Mesenchymal stem cell (in vitro differentiated cells and primary cell): Measurements from ENCODE around the gene SPP2.

Source experiments
- DNase-seq: peaks from one replicate; pipeline ENCODE4 v3.0.0-alpha.2; 2013
- H2AFZ ChIP-seq: one replicate; pipeline ENCODE4 v1.6.1; 2013; ENCODE audit warnings: low read depth, mild to moderate bottlenecking, control low read depth, inconsistent platforms, low read length, moderate library complexity
- H2AK5ac ChIP-seq: 2 replicates; pipeline ENCODE4 v1.6.1; 2013; ENCODE audit warnings: low read length, moderate library complexity, mild to moderate bottlenecking, inconsistent platforms; ENCODE audit not compliant: severe bottlenecking
- H2BK120ac ChIP-seq: one replicate; pipeline ENCODE4 v1.6.1; 2013; ENCODE audit warnings: low read depth, mild to moderate bottlenecking, inconsistent platforms, low read length, moderate library complexity
- H2BK12ac ChIP-seq, 2 experiments: one replicate each; pipeline ENCODE4 v1.6.1; 2013; ENCODE audit warnings: inconsistent platforms in 2 of 2, low read length in 2 of 2, mild to moderate bottlenecking in 2 of 2, moderate library complexity in 2 of 2, control low read depth in 1 of 2
- H2BK15ac ChIP-seq: one replicate; pipeline ENCODE4 v1.6.1; 2013; ENCODE audit warnings: mild to moderate bottlenecking, low read depth, inconsistent platforms; ENCODE audit not compliant: poor library complexity, severe bottlenecking
- H2BK5ac ChIP-seq: 2 replicates; pipeline ENCODE4 v1.6.1; 2013; ENCODE audit warnings: low read depth, mild to moderate bottlenecking, low read length, control low read depth, inconsistent platforms; ENCODE audit not compliant: poor library complexity, severe bottlenecking
- H3K14ac ChIP-seq, 2 experiments: one replicate each; pipeline ENCODE4 v1.6.1; 2013; ENCODE audit warnings: inconsistent platforms in 2 of 2, low read length in 2 of 2, control low read depth in 1 of 2, mild to moderate bottlenecking in 1 of 2, moderate library complexity in 1 of 2
- H3K18ac ChIP-seq, 2 experiments: one replicate each; pipeline ENCODE4 v1.6.1; 2013; ENCODE audit warnings: inconsistent platforms in 2 of 2, low read length in 2 of 2, control low read depth in 1 of 2, low read depth in 1 of 2, mild to moderate bottlenecking in 1 of 2
- H3K23ac ChIP-seq, 2 experiments: one replicate each; pipeline ENCODE4 v1.6.1; 2013; ENCODE audit warnings: inconsistent platforms in 2 of 2, low read length in 2 of 2, mild to moderate bottlenecking in 2 of 2, moderate library complexity in 2 of 2, control low read depth in 1 of 2
- H3K27ac ChIP-seq: 2 replicates; pipeline ENCODE4 v1.5.1; 2013; ENCODE audit warnings: mild to moderate bottlenecking, moderate library complexity, low read length, control low read depth, inconsistent platforms; ENCODE audit not compliant: poor library complexity, severe bottlenecking
- H3K27me3 ChIP-seq, 2 experiments: 2 replicates each; pipeline versions ENCODE4 v1.6.1 to v1.7.0; 2013; ENCODE audit warnings: low read length in 2 of 2, mild to moderate bottlenecking in 2 of 2, moderate library complexity in 2 of 2, control low read depth in 1 of 2, inconsistent platforms in 1 of 2; ENCODE audit not compliant: control insufficient read depth in 1 of 2, insufficient read depth in 1 of 2
- H3K36me3 ChIP-seq, 2 experiments: 2 replicates each; pipeline versions ENCODE4 v1.6.1 to v1.7.0; 2013; ENCODE audit warnings: low read length in 2 of 2, control low read depth in 1 of 2, inconsistent platforms in 1 of 2, low read depth in 1 of 2, mild to moderate bottlenecking in 1 of 2; ENCODE audit not compliant: insufficient read depth in 2 of 2, control insufficient read depth in 1 of 2
- H3K4ac ChIP-seq, 2 experiments: one replicate each; pipeline ENCODE4 v1.6.1; 2013; ENCODE audit warnings: inconsistent platforms in 2 of 2, low read length in 2 of 2, mild to moderate bottlenecking in 2 of 2, moderate library complexity in 2 of 2, control low read depth in 1 of 2, low read depth in 1 of 2
- H3K4me1 ChIP-seq: 2 replicates; pipeline ENCODE4 v1.6.1; 2013; ENCODE audit warnings: low read depth, low read length, control low read depth; ENCODE audit not compliant: control insufficient read depth, insufficient read depth
- H3K4me2 ChIP-seq: 2 replicates; pipeline ENCODE4 v1.6.1; 2013; ENCODE audit warnings: low read length, mild to moderate bottlenecking, inconsistent platforms; ENCODE audit not compliant: poor library complexity, severe bottlenecking
- H3K4me3 ChIP-seq, 2 experiments: 2 replicates each; pipeline versions ENCODE4 v1.5.1 to v1.7.0; 2013; ENCODE audit warnings: low read length in 2 of 2, mild to moderate bottlenecking in 2 of 2, control low read depth in 1 of 2, low read depth in 1 of 2; ENCODE audit not compliant: insufficient read depth in 1 of 2
- H3K79me1 ChIP-seq: replicated peaks from 2 replicates; pipeline ENCODE4 v1.6.1; 2013; ENCODE audit warnings: mild to moderate bottlenecking, control low read depth, low read length, inconsistent platforms; ENCODE audit not compliant: poor library complexity, severe bottlenecking
- H3K9ac ChIP-seq: 2 replicates; pipeline ENCODE4 v1.7.0; 2013; ENCODE audit warnings: mild to moderate bottlenecking, low read length, moderate library complexity
- H3K9me3 ChIP-seq: 2 replicates; pipeline ENCODE4 v1.7.0; 2013; ENCODE audit warnings: mild to moderate bottlenecking, low read length; ENCODE audit not compliant: control insufficient read depth
- H4K8ac ChIP-seq: one replicate; pipeline ENCODE4 v1.6.1; 2013; ENCODE audit warnings: inconsistent platforms, mild to moderate bottlenecking, low read length, moderate library complexity
- H4K91ac ChIP-seq: one replicate; pipeline ENCODE4 v1.6.1; 2013; ENCODE audit warnings: mild to moderate bottlenecking, low read length, inconsistent platforms
- WGBS: methylation state at CpG from one replicate; pipeline ENCODE4 v1.1.7; 2013; ENCODE audit warnings: mixed read lengths; 5-methylcytosine and 5-hydroxymethylcytosine counted together

Gene SPP2

DNA sequence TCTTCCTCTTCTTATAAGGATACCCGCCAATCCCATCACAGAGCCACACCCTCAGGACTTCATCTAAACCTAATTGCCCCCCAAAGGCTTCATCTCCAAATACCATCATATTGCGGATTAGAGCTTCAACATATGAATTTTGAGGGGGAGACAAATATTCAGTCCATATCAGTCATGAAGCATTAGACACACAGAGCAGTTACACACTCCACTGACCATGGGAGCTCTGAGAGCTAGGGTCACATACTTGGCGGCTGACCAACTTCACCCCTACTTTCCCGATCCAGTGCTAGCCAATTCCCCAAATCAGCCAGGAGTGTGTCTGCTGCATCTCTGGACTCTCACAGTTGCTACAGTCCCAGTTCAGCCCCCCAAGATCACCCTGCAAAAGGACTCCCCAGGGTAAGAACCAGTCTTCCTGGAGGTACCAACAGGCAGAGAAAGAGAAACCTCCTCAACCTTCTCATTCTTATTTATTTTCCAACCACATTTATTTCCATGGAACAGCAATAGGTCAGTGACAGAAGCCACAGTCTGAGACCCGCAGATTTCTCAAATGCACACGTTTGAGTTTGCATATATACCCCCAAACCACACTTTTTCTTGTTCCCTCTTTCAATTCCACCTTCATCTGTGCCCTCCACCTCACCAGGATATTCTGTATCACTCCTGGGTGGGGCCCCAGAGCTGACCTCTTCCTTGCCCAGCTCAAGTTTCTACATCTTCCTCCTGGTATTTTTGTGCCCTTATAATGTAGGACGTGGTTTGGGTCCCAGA, 33.3 kb downstream of the SPP2 start:
- H4K8ac ChIP-seq = no peak overlapping the region
- no peaks in the 10 kb centered on the region for H3K79me1 ChIP-seq
- no peak overlapping the region for H3K4me3 ChIP-seq
- no peak overlapping the region for H3K4ac ChIP-seq
- H2BK12ac ChIP-seq = no peak overlapping the region
- no peak overlapping the region for H4K91ac ChIP-seq
- no peak overlapping the region for H2BK120ac ChIP-seq
- no peak overlapping the region for H2BK15ac ChIP-seq
- no peak overlapping the region for H3K9ac ChIP-seq
- no peak overlapping the region for H3K18ac ChIP-seq
- DNase-seq = no peak
- H3K27me3 ChIP-seq = peaks cover 0 to 8% of the 10 kb centered on the region in 2 experiments
- 79% methylated on average over 6 of the region's 7 CpGs for WGBS
- no peaks in the 10 kb centered on the region for H3K9me3 ChIP-seq
- no peak overlapping the region for H3K23ac ChIP-seq
- no peak overlapping the region for H2AK5ac ChIP-seq
- H3K4me2 ChIP-seq = no peak overlapping the region
- no peak overlapping the region for H2AFZ ChIP-seq
- peaks cover 9% of the 10 kb centered on the region for H3K4me1 ChIP-seq
- no peak overlapping the region for H3K27ac ChIP-seq
- H3K36me3 ChIP-seq = no peaks in the 10 kb centered on the region
- H3K14ac ChIP-seq = no peak overlapping the region
- H2BK5ac ChIP-seq = no peak overlapping the region

DNA sequence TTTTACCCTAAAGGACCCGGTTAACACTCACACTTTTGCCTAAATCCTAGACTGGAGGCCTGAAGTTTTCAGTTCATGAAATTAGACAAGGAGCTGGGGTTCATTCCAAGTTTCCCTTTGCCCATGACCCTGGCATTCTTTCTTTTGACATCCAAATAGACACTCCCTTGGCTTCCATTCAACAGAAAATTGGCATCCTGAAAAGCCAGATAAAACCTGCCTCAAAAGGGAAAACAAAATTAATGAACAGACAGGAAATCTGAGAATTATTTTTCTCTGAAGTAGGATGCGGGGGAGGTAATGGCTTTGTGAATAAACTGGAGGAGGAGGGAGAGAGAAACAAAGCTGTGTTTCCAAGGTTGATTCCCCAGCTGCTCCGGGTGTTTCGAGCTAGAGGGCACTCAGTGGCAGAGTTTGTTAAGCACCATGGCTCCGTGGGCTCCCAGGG, 41.0 kb downstream of the SPP2 start:
- H3K27me3 ChIP-seq = peaks cover 0 to 10% of the 10 kb centered on the region in 2 experiments
- H2BK15ac ChIP-seq = no peak overlapping the region
- no peak overlapping the region for H3K4me3 ChIP-seq
- H2AK5ac ChIP-seq = peak overlapping the region; percentile 90
- no peaks in the 10 kb centered on the region for H3K36me3 ChIP-seq
- H3K9ac ChIP-seq = peak overlapping the region; percentile 19
- no peak overlapping the region for H3K23ac ChIP-seq
- no peak overlapping the region for H4K91ac ChIP-seq
- H3K18ac ChIP-seq = no peak overlapping the region
- H2BK12ac ChIP-seq = no peak overlapping the region
- H3K4ac ChIP-seq = no peak overlapping the region
- H2BK5ac ChIP-seq = no peak overlapping the region
- no peaks in the 10 kb centered on the region for H3K79me1 ChIP-seq
- no peak overlapping the region for H3K27ac ChIP-seq
- no peak overlapping the region for H3K14ac ChIP-seq
- no peak overlapping the region for H3K4me2 ChIP-seq
- H3K4me1 ChIP-seq = peaks cover 10% of the 10 kb centered on the region
- DNase-seq = no peak
- no peak overlapping the region for H2AFZ ChIP-seq
- H4K8ac ChIP-seq = no peak overlapping the region
- H3K9me3 ChIP-seq = no peaks in the 10 kb centered on the region
- WGBS = 55% methylated on average over 5 of the region's 5 CpGs
- H2BK120ac ChIP-seq = no peak overlapping the region

DNA sequence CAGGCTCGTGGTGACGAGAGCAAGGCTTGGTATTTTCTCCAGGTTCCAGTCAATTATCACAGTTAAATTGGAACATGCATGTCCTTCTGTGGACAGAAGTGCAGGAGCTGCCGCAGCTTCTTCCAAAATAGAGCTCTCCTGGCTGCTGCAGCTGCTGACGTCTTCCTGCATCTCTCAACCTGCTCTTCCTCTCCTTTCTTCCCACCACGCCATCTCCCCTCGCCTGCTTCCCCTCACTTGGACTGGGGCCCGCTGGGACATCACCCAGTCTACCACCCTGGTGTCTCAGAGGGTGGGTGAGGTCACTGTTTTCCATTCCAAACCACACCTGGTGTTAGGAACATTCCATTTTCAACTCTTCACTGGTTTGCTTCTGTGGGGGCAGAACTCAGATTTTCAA, 41.4 kb downstream of the SPP2 start:
- H3K27ac ChIP-seq = no peak overlapping the region
- no peak for DNase-seq
- H3K4me2 ChIP-seq = no peak overlapping the region
- no peaks in the 10 kb centered on the region for H3K9me3 ChIP-seq
- H4K91ac ChIP-seq = no peak overlapping the region
- no peak overlapping the region for H2BK15ac ChIP-seq
- peaks cover 11% of the 10 kb centered on the region for H3K4me1 ChIP-seq
- peaks cover 0 to 10% of the 10 kb centered on the region in 2 experiments for H3K27me3 ChIP-seq
- peak overlapping the region in 1 of 2 experiments; percentile 50 for H3K23ac ChIP-seq
- H4K8ac ChIP-seq = no peak overlapping the region
- H3K9ac ChIP-seq = peak overlapping the region; percentile 19
- no peak overlapping the region for H2AFZ ChIP-seq
- H3K36me3 ChIP-seq = no peaks in the 10 kb centered on the region
- no peak overlapping the region for H3K14ac ChIP-seq
- H2BK12ac ChIP-seq = no peak overlapping the region
- no peak overlapping the region for H3K4me3 ChIP-seq
- 64% methylated on average over 7 of the region's 7 CpGs for WGBS
- no peak overlapping the region for H2BK120ac ChIP-seq
- H3K18ac ChIP-seq = peak overlapping the region in 1 of 2 experiments; percentile 3
- peak overlapping the region; percentile 90 for H2AK5ac ChIP-seq
- H3K79me1 ChIP-seq = no peaks in the 10 kb centered on the region
- H2BK5ac ChIP-seq = no peak overlapping the region
- H3K4ac ChIP-seq = no peak overlapping the region

DNA sequence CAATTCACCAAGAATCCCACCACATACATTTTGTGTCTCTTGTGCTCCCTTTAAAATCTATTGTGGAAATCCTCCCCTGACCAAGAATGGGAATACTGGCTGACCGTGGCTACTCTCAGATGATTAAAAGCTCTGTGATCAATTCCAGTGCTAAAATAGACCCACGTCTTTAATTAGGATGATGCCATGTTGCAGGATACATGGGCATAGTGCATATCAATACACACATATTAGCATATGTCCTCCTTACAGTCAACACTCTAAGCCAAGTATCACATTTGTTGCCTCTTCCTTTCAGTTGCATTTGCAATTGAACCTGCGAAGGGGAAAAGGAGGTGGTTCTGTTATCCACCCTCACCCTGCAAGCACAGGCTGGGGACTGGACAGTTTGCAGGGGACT, 41.8 kb downstream of the SPP2 start:
- Histone ChIP-seq H2AK5ac (no peak overlapping the region), H3K4me2 (no peak overlapping the region), H2BK12ac (no peak overlapping the region), H3K14ac (no peak overlapping the region), H2BK15ac (no peak overlapping the region), H3K79me1 (no peaks in the 10 kb centered on the region), H3K4ac (no peak overlapping the region), H3K18ac (no peak overlapping the region), H3K9me3 (no peaks in the 10 kb centered on the region), H3K36me3 (no peaks in the 10 kb centered on the region), H3K27ac (no peak overlapping the region), H2BK120ac (no peak overlapping the region), H3K9ac (no peak overlapping the region), H4K91ac (no peak overlapping the region), H3K4me3 (no peak overlapping the region), H4K8ac (no peak overlapping the region), H2BK5ac (peak overlapping the region; percentile 37), H3K27me3 (peaks cover 0 to 10% of the 10 kb centered on the region in 2 experiments), H3K4me1 (peaks cover 12% of the 10 kb centered on the region), H3K23ac (no peak overlapping the region), H2AFZ (no peak overlapping the region)
- WGBS = 87% methylated on average over 3 of the region's 3 CpGs
- DNase-seq = no peak
